SK-N-SH (cell line): Measurements from ENCODE around the gene MIP.

Experiments used
- CTCF ChIP-seq: fragments of 200-600 bp; sonication (generic); IDR thresholded peaks from 2 replicates; pipeline ENCODE4 v1.6.1; 2017; ENCODE audit warnings: antibody characterized with exemption, mild to moderate bottlenecking, moderate library complexity
- EZH2phosphoT487 ChIP-seq: fragments of 200-600 bp; sonication (generic); IDR thresholded peaks from 2 replicates; pipeline ENCODE4 v1.6.1; 2017; ENCODE audit warnings: low read depth, mixed run types, mild to moderate bottlenecking, antibody characterized with exemption, moderate library complexity, borderline replicate concordance
- PBX3 ChIP-seq: IDR thresholded peaks from 2 replicates; pipeline ENCODE4; 2012
- POLR2AphosphoS5 ChIP-seq: IDR thresholded peaks from 2 replicates; pipeline ENCODE4 v1.6.1; 2012; ENCODE audit warnings: low read depth, low read length
- REST ChIP-seq: IDR thresholded peaks from 2 replicates; pipeline ENCODE4 v1.6.1; 2012; ENCODE audit warnings: mild to moderate bottlenecking, low read depth, low read length, moderate library complexity

- TF ChIP-seq CTCF: no peak
- TF ChIP-seq POLR2AphosphoS5: no peak
- no peak for TF ChIP-seq EZH2phosphoT487
- no peak for TF ChIP-seq REST
- no peak for TF ChIP-seq PBX3
Observed at GRCh38 chr12:56413392-56413791, 41.1 kb downstream of the MIP start.
